Erythroblast (primary cell): ENCODE results near the gene ADAM22.

Source experiments
- GATA1 ChIP-seq: IDR thresholded peaks from 2 replicates; pipeline ENCODE4 v1.6.1; 2011; ENCODE audit warnings: low read depth, mild to moderate bottlenecking, control low read depth, low read length, moderate library complexity
- POLR2A ChIP-seq: IDR thresholded peaks from 2 replicates; pipeline ENCODE4 v1.6.1; 2011; ENCODE audit warnings: mild to moderate bottlenecking, low read length

- TF ChIP-seq POLR2A, result no peak
- TF ChIP-seq GATA1, result no peak
Observed at GRCh38 chr7:88226201-88226600, 292.1 kb downstream of the ADAM22 start.
